HG03045 (cell line): ENCODE data around the gene INPP4A.
A peak's percentile ranks its signal among the peaks of the same experiment; 100 is the strongest.

ENCODE experiments used
- ATAC-seq: cut with Tn5 transposase; IDR thresholded peaks from one replicate; pipeline ENCODE4 v1.9.1; 2021; ENCODE audit warnings: mild to moderate bottlenecking, moderate library complexity; ENCODE audit not compliant: unreplicated experiment

INPP4A gene

GRCh38 chr2:98459496-98460175 is 15.0 kb downstream of the INPP4A start:
- no peak for ATAC-seq

GRCh38 chr2:98460573-98461497 is 16.2 kb downstream of the INPP4A start:
- peak; percentile 71 for ATAC-seq

GRCh38 chr2:98461498-98462049 is 16.9 kb downstream of the INPP4A start:
- no peak for ATAC-seq

GRCh38 chr2:98463081-98463481 is 18.4 kb downstream of the INPP4A start:
- ATAC-seq, result no peak

- no peak for ATAC-seq
These were observed 18.9 kb downstream of the INPP4A start for GRCh38 chr2:98463551-98463971.

GRCh38 chr2:98463988-98464771 is 19.5 kb downstream of the INPP4A start:
- no peak for ATAC-seq

GRCh38 chr2:98464772-98465310 is 20.2 kb downstream of the INPP4A start:
- peak; percentile 38 for ATAC-seq

- peak; percentile 36 for ATAC-seq
These were observed 21.0 kb downstream of the INPP4A start for GRCh38 chr2:98465456-98466226.

- ATAC-seq, result no peak
These were observed 22.5 kb downstream of the INPP4A start for GRCh38 chr2:98467082-98467536.

GRCh38 chr2:98467652-98468051 is 23.0 kb downstream of the INPP4A start:
- no peak for ATAC-seq

- peak; percentile 39 for ATAC-seq
These were observed 24.1 kb downstream of the INPP4A start for GRCh38 chr2:98468621-98469236.

GRCh38 chr2:98469862-98470544 is 25.3 kb downstream of the INPP4A start:
- no peak for ATAC-seq

GRCh38 chr2:98470851-98471255 is 26.2 kb downstream of the INPP4A start:
- no peak for ATAC-seq

- ATAC-seq, result no peak
These were observed 26.9 kb downstream of the INPP4A start for GRCh38 chr2:98471402-98472131.

GRCh38 chr2:98472132-98472650 is 27.5 kb downstream of the INPP4A start:
- no peak for ATAC-seq

GRCh38 chr2:98472961-98473746 is 28.5 kb downstream of the INPP4A start:
- ATAC-seq, result no peak
